GM12891 (cell line): ENCODE measurements around the gene RBFOX2.

ENCODE experiments used
- DNase-seq: peaks from one replicate; pipeline ENCODE4 v3.0.0; 2011; ENCODE audit warnings: low spot score; ENCODE audit not compliant: insufficient read length
- FAIRE-seq: peaks from 2 replicates; lab custom pipeline; 2011; peaks lifted over from hg19 to GRCh38; lab: Jason Lieb, UNC
- PAX5 ChIP-seq: IDR thresholded peaks from 2 replicates; pipeline ENCODE4 v1.6.1; 2011; ENCODE audit warnings: low read length, moderate library complexity, mild to moderate bottlenecking; ENCODE audit not compliant: insufficient read depth, severe bottlenecking
- POLR2A ChIP-seq: IDR thresholded peaks from 2 replicates; pipeline ENCODE4 v1.6.1; 2011; ENCODE audit warnings: low read depth, low read length, control low read depth
- POLR2AphosphoS5 ChIP-seq: IDR thresholded peaks from 2 replicates; pipeline ENCODE4 v1.6.1; 2011; ENCODE audit warnings: low read depth, low read length, control low read depth
- POU2F2 ChIP-seq: IDR thresholded peaks from 2 replicates; pipeline ENCODE4 v1.6.1; 2011; ENCODE audit warnings: low read depth, mild to moderate bottlenecking, control low read depth, low read length, moderate library complexity
- SPI1 ChIP-seq: IDR thresholded peaks from 2 replicates; pipeline ENCODE4 v1.6.1; 2011; ENCODE audit warnings: low read depth, low read length, control low read depth
- TAF1 ChIP-seq: IDR thresholded peaks from 2 replicates; pipeline ENCODE4 v1.6.1; 2011; ENCODE audit warnings: low read depth, low read length, control low read depth

Gene RBFOX2

DNA sequence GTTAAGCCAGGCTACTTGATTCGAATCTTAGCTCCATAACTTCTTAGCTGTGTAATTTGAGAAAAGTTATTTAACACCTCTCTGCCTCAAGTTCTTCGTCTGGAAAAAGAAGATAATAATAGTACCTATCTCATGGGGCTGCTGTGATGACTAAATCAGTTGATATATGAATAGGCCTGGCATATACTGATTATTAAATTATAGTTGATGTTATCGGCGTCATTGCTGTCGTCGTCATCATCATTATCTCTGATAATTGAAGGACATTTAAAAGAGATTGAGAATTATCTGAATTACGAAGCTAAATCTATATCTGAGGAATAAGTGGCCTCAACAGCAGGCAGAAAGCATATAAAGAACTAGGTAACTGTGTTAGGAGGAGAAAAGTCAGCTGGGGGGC is 165.9 kb downstream of the RBFOX2 start:
- FAIRE-seq = no peak
- TF ChIP-seq PAX5 (no peak), TAF1 (no peak), POLR2A (no peak), SPI1 (no peak), POU2F2 (no peak), POLR2AphosphoS5 (no peak)
- no peak for DNase-seq

- DNase-seq (no peak), FAIRE-seq (no peak)
- no peak for TF ChIP-seq PAX5
Measured at GRCh38 chr22:35861451-35861850, 167.2 kb downstream of the RBFOX2 start.

DNA sequence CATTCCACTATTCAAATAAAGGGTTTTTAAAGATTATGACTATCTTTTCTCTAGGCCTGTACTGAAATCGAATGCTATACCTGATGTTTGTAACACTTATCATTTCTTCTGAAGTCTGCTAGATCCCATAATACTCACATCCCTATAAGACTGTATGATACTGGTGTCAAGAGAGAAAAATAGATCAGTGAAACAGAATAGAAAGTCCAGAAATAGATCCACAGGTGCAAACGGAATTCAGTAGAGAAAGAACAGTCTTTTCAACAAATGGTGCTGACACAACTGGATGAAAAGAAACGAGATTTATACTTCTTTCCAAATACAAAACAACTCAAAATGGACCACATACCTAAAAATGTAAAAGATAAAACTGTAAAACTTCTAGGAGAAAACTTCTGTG is 167.8 kb downstream of the RBFOX2 start:
- FAIRE-seq (no peak), DNase-seq (no peak)
- TF ChIP-seq PAX5 (no peak), POLR2AphosphoS5 (no peak), TAF1 (no peak)

DNA sequence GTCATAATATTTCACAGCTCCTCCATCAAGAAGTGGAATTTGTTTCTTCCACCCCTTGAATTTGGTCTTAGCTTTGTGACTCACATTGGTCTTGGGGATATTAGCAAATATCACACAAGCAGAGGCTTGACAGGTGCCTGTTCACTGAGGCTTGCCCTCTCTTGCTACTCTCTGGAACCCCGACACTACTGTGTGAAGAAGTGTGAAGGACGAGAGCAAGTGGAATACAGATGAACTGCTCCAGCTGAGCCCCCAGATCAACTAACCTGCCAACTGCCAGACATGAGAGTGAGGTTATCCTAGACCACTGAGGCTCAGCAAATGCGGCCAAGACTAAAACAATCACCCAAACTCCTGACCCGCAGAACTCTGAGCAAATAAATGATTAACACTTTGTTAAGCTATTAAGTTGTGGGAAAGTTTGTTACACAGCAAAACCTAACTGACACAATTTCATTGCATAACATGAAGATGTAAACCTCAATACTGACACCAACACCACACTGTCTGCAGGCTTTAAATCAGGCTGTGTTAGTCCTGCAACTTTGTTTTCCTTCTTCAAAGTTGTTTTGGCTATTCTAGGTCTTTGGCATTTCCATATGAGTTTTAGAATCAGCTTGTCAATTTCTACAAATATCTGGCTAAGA is 168.4 kb downstream of the RBFOX2 start:
- DNase-seq (no peak), FAIRE-seq (no peak)
- no peak for TF ChIP-seq SPI1
- TF ChIP-seq POU2F2 = no peak
- no peak for TF ChIP-seq POLR2A
- no peak for TF ChIP-seq TAF1
- no peak for TF ChIP-seq POLR2AphosphoS5
- TF ChIP-seq PAX5 = no peak

DNA sequence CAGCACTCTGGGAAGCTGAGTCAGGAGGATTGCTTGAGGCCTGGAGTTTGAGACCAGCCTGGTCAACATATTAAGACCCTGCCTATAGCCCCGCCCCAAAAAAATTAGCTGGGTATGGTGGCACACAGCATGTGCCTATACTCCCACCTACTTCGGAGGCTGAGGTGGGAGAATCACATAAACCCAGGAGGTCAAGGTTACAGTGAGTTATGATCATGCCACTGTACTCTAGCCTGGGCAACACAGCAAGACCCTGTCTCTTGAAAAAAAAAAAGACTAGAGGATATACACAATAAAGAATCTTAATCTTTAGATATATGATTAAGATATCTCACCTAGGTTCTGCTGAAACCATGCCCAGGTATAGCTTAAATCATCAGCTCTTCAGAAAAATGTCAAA is 174.3 kb downstream of the RBFOX2 start:
- FAIRE-seq = no peak

DNA sequence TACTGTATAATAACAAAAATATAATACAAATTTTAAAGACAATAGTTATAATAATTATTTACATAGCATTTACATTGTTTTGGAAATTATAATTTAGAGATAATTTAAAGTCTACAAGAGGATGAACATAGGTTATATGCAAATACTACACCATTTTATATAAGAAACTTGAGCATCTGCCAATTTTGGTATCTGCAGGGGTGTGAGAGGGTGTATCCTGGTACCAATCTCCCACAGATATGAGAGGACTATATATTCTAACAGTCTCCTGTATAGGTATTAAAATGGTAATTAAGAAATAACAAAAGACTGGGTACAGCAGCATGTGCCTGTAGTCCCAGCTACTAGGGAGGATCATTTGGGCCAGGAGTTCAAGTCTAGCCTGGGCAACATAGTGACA is 176.5 kb downstream of the RBFOX2 start:
- TF ChIP-seq PAX5 = no peak
- TF ChIP-seq POLR2AphosphoS5 = no peak
- TF ChIP-seq SPI1 = no peak
- TF ChIP-seq TAF1 = no peak
- TF ChIP-seq POU2F2 = no peak
- TF ChIP-seq POLR2A = no peak
- FAIRE-seq = no peak
- DNase-seq = no peak

More for the DNA sequence above, 174.3 kb downstream of the RBFOX2 start:
- DNase-seq = no peak
- TF ChIP-seq POU2F2 = no peak
- no peak for TF ChIP-seq POLR2A
- TF ChIP-seq SPI1 = no peak
- TF ChIP-seq POLR2AphosphoS5 = no peak
- no peak for TF ChIP-seq TAF1
- no peak for TF ChIP-seq PAX5

GRCh38 chr22:35850831-35851230 is 177.8 kb downstream of the RBFOX2 start:
- FAIRE-seq (no peak), DNase-seq (no peak)
- no peak for TF ChIP-seq SPI1

DNA sequence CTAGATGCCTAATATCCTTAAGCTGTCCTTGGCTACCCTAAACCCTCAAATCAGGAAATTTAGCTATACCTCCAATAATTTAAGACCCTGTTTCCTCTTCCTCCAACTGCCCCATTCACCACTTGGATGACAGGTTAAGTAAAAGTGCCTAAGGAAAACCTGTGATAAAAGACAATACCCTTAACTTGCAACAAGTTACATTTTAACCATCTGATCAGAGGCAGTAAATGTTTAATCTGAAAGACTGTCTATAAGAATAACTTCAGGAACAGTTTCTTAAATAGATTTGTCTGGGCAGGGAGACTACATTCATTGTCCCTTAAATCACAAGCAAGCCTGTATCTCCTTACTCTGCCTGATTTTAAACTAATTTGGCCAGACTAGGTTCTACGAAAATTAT is 181.8 kb downstream of the RBFOX2 start:
- no peak for DNase-seq

GRCh38 chr22:35844886-35845285 is 183.7 kb downstream of the RBFOX2 start:
- DNase-seq (no peak), FAIRE-seq (no peak)
- TF ChIP-seq POU2F2 (no peak), PAX5 (no peak), POLR2AphosphoS5 (no peak), POLR2A (no peak), TAF1 (no peak), SPI1 (no peak)

More for the DNA sequence above, 181.8 kb downstream of the RBFOX2 start:
- FAIRE-seq = no peak
- no peak for TF ChIP-seq PAX5
- no peak for TF ChIP-seq POLR2AphosphoS5
- no peak for TF ChIP-seq POU2F2
- no peak for TF ChIP-seq POLR2A

DNA sequence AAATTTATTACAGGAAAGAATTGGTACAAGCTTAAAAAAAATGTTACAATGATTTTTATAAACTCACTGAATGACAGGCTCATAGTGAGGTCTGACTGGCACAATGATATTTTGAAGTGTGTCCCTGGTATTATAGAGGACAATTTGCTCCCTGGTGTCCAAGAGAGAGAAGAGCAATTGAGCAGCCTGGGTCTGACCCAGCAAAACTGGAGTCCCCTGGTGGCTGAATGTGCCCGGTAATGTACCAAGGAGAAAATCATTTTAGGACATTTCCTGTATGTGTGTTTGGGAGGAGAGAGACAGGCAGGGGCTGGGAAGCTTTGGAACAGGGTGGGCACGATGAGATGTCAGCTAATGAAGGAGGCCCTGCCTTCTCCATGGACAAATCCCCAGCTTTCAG is 185.7 kb downstream of the RBFOX2 start:
- DNase-seq (no peak), FAIRE-seq (no peak)
- TF ChIP-seq POLR2A (no peak), SPI1 (no peak), POLR2AphosphoS5 (no peak), PAX5 (no peak), TAF1 (no peak)

GRCh38 chr22:35842519-35842913 is 186.1 kb downstream of the RBFOX2 start:
- no peak for TF ChIP-seq POLR2AphosphoS5
- TF ChIP-seq POLR2A = no peak
- no peak for TF ChIP-seq TAF1
- no peak for TF ChIP-seq PAX5
- TF ChIP-seq POU2F2 = no peak
- TF ChIP-seq SPI1 = no peak
- FAIRE-seq = no peak
- no peak for DNase-seq
